Measurements from ENCODE around the gene HSPD1. TPM values are rescaled to one million over a fixed set of nuclear protein-coding genes. Genes with fewer than 3 reads are reported as not detected.
A peak's percentile ranks its signal among the peaks of the same experiment; 100 is the strongest.

Gene HSPD1
- total RNA-seq, 1 donor from 2014 or later, result 407 TPM

DNA sequence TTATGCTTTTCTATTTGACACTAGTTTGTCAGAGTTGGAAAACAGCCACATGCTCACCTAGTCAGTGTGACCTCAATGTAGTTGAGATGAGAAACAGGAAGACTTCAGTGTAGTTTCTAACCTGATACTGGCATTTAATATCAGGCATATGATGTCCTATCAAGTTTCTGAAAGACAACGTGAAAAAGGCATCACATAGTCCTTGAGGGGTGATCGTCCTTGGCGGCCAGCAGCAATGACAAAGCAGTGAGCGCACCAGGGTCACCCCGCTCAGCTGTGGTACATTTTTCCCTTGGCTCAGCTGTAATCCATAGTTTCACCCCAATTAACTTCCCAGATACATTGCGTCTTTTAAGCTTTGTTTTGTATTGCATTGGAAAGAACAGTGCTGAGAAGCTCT is 4.9 kb upstream of the HSPD1 start:
- no peak overlapping the region for H3K4me3 ChIP-seq (ENCODE audit: low read depth, low read length)
- no peak for DNase-seq (ENCODE audit: low read depth)
- TF ChIP-seq, protein P1, sequence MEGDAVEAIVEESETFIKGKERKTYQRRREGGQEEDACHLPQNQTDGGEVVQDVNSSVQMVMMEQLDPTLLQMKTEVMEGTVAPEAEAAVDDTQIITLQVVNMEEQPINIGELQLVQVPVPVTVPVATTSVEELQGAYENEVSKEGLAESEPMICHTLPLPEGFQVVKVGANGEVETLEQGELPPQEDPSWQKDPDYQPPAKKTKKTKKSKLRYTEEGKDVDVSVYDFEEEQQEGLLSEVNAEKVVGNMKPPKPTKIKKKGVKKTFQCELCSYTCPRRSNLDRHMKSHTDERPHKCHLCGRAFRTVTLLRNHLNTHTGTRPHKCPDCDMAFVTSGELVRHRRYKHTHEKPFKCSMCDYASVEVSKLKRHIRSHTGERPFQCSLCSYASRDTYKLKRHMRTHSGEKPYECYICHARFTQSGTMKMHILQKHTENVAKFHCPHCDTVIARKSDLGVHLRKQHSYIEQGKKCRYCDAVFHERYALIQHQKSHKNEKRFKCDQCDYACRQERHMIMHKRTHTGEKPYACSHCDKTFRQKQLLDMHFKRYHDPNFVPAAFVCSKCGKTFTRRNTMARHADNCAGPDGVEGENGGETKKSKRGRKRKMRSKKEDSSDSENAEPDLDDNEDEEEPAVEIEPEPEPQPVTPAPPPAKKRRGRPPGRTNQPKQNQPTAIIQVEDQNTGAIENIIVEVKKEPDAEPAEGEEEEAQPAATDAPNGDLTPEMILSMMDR (conservative IDR thresholded peaks at IDR 0.05; ENCODE audit: low read depth, low read length), result no peak

DNA sequence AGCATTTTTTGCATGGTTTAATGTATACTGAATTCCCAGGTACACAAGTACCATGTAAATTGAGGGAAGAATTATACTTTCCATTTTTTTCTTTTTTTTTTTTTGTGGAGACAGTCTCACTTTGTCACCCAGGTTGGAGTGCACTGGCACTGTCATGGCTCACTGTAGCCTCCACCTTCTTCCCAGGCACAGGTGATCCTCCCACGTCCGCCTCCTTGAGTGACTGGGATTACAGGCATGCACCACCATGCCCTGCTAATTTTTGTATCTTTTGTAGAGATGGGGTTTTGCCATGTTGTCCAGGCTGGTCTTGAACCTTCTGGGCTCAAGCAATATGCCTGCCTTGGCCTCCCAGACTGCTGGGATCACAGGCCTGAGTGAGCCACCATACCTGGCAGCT is 4.4 kb upstream of the HSPD1 start:
- DNase-seq (ENCODE audit: low read depth), result no peak
- TF ChIP-seq, protein P1 (conservative IDR thresholded peaks at IDR 0.05; ENCODE audit: low read depth, low read length), result no peak

DNA sequence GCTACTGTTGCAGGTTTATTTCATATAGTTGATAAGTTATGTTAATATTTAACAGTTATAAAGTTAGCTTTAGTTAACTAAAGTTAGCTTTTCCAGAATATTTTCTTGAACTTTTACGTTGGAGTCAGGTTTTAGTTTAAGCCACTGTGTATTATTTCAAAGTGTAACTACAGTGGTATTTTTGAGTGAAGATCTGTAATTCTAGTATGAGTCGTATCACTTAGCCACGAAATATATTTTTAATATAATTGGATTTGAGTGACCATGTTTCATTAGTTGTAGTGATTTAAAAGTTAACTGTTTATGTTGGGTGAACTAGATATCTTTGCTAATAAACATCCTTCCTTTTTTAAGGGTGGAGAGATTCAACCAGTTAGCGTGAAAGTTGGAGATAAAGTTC is 3.0 kb upstream of the HSPD1 start:
- DNase-seq (ENCODE audit: low read depth), result no peak
- TF ChIP-seq, protein P1 (conservative IDR thresholded peaks at IDR 0.05; ENCODE audit: low read depth, low read length), result no peak
- H3K4me3 ChIP-seq (ENCODE audit: low read depth, low read length), result peak overlapping the region; percentile 82

More for the DNA sequence above, 4.4 kb upstream of the HSPD1 start:
- no peak overlapping the region for H3K4me3 ChIP-seq (ENCODE audit: low read depth, low read length)

DNA sequence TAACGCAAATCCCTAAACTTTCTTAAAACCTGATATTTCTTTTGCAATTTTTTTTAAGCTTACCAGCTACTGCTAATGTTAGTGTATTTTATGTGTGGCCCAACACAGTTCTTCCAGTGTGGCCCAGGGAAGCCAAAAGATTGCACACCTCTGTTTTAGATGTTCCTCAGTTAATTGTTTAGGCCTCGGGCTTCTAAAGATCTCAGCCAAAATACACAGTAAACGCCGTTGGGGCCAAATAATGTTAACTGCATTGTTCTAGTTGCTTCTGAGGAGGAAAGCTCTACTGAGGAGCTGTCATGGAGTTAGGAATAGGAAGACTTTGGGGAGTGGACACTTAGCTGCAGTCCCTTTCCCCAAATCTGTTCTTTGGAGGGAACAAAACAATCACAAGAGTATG is 2.6 kb upstream of the HSPD1 start:
- TF ChIP-seq, protein P1 (conservative IDR thresholded peaks at IDR 0.05; ENCODE audit: low read depth, low read length), result no peak
- peak overlapping the region; percentile 82 for H3K4me3 ChIP-seq (ENCODE audit: low read depth, low read length)
- no peak for DNase-seq (ENCODE audit: low read depth)

DNA sequence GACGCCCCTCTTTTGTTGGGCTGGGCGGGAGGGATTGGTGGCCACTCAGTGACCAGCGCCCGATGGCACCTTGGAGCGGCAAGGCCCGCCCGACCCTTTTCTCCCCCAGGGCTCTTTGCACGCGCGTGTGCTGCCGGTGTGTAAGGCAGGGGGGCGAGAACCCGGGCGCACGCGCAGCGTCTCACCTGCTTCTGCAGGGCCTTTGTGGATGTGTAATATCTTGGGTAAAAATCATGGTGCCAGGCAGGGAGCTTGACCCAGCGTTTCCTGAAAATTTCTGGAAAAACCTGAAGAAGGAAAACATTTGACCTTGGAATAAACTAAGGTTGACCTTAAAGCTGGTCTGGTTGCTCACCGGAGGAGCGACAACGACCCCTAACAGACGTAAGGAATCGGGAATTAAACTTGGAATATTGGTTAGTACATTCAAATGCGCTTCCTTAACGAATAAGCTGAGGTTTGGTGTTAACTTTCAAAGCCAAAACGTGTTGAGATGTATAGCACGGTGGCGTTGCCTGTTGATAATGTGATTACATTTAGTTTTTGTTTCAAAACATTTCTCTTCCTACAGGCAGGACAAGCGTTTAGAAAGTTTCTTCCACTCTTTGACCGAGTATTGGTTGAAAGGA is 977 bp upstream of the HSPD1 start:
- peak overlapping the region; percentile 82 for H3K4me3 ChIP-seq (ENCODE audit: low read depth, low read length)
- no peak for DNase-seq (ENCODE audit: low read depth)
- TF ChIP-seq, protein P1 (conservative IDR thresholded peaks at IDR 0.05; ENCODE audit: low read depth, low read length), result no peak

DNA sequence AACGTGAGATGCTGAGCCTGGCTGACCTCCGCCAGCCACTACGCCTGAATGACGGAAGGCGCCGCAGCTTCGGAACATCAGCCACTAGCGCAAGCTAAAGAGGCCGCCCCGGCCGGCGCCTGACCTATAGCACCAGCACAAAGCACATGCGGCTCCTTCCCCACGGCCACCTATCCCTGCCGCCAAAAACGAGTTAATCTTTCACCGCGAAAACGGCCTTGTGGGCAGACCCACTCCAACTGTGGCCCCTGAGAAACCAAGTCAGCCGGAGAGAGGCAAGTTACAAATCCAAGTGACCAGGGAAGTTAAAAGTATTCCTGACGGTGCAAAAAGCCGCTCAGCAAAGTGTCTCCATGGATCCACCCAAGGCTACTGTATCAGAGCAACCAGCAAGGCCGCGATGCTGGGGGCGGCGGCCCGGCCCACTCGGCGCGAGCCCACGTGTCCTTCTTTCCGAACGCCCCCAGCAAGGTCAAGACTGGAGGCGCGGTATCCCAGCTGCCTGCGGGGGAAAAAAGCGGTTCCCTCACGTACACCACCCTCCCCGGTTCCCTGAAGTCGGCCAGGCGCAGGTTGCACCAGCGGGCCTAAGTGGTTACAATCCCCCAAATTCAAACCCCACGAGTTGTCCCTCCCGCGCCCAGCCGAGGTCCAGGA is 575 bp downstream of the HSPD1 start:
- TF ChIP-seq, protein P1 (conservative IDR thresholded peaks at IDR 0.05; ENCODE audit: low read depth, low read length), result no peak
- peak overlapping the region; percentile 82 for H3K4me3 ChIP-seq (ENCODE audit: low read depth, low read length)
- no peak for DNase-seq (ENCODE audit: low read depth)

All from epithelial cell of proximal tubule (primary cell).